Astrocyte of the spinal cord (primary cell): ENCODE data around the gene LMNB1.

Experiments
- DNase-seq: peaks from one replicate; pipeline ENCODE4 v3.0.0; 2011; ENCODE audit warnings: low read depth, low spot score
- H3K4me3 ChIP-seq: 2 replicates; pipeline ENCODE4 v1.5.1; 2011; ENCODE audit warnings: low read depth, mild to moderate bottlenecking, low read length, moderate library complexity
- CTCF ChIP-seq: IDR thresholded peaks from 2 replicates; pipeline ENCODE4 v1.5.1; 2012; ENCODE audit warnings: low read depth, mild to moderate bottlenecking, low read length, inconsistent platforms
- in situ Hi-C: cut with HindIII; loops from 2 replicates; pipeline ENCODE4 v1.10.0; 2017; ENCODE audit warnings: low sequenced_read_pairs

LMNB1 gene

GRCh38 chr5:126826619-126827215, 49.8 kb downstream of the LMNB1 start:
- no peak for DNase-seq
- TF ChIP-seq CTCF: no peak
- no peak overlapping the region for H3K4me3 ChIP-seq
- in situ Hi-C loops: no loop called here

GRCh38 chr5:126829098-126829497, 52.2 kb downstream of the LMNB1 start:
- no peak for TF ChIP-seq CTCF
- no peak for DNase-seq

GRCh38 chr5:126830061-126830460, 53.1 kb downstream of the LMNB1 start:
- TF ChIP-seq CTCF: no peak
- in situ Hi-C loops: no loop called here
- no peak overlapping the region for H3K4me3 ChIP-seq
- DNase-seq: no peak

More at GRCh38 chr5:126829098-126829497, 52.2 kb downstream of the LMNB1 start:
- no peak overlapping the region for H3K4me3 ChIP-seq
- in situ Hi-C loops: no loop called here

- DNase-seq: no peak
- H3K4me3 ChIP-seq: no peak overlapping the region
- no peak for TF ChIP-seq CTCF
- in situ Hi-C loops: no loop called here
Observed at GRCh38 chr5:126831156-126831555, 54.2 kb downstream of the LMNB1 start.

GRCh38 chr5:126836778-126837177, 59.8 kb downstream of the LMNB1 start:
- no peak for DNase-seq
- TF ChIP-seq CTCF: no peak
- H3K4me3 ChIP-seq: no peak overlapping the region
- in situ Hi-C loops: no loop called here

- no peak for DNase-seq
- in situ Hi-C loops: no loop called here
- TF ChIP-seq CTCF: no peak
- no peak overlapping the region for H3K4me3 ChIP-seq
Observed at GRCh38 chr5:126837242-126837641, 60.3 kb downstream of the LMNB1 start.
